Skin of body (tissue), 2 donors: Measurements from ENCODE around the gene CDC42EP3. TPM values are rescaled to one million over a fixed set of nuclear protein-coding genes. Genes with fewer than 3 reads are reported as not detected.

ENCODE experiments used
- DNase-seq: peaks from one replicate; lab custom pipeline; 2025; lab: John Stamatoyannopoulos, UW
- total RNA-seq: library from RNA; depleted of rRNA; stranded (reverse); fragments of >200 nt; gene quantifications from one replicate; pipeline ENCODE4 v1.2.3, GENCODE V29; 2014

CDC42EP3 gene
- total RNA-seq, 1 donor from 2014 or later, result 12.2 TPM

DNA sequence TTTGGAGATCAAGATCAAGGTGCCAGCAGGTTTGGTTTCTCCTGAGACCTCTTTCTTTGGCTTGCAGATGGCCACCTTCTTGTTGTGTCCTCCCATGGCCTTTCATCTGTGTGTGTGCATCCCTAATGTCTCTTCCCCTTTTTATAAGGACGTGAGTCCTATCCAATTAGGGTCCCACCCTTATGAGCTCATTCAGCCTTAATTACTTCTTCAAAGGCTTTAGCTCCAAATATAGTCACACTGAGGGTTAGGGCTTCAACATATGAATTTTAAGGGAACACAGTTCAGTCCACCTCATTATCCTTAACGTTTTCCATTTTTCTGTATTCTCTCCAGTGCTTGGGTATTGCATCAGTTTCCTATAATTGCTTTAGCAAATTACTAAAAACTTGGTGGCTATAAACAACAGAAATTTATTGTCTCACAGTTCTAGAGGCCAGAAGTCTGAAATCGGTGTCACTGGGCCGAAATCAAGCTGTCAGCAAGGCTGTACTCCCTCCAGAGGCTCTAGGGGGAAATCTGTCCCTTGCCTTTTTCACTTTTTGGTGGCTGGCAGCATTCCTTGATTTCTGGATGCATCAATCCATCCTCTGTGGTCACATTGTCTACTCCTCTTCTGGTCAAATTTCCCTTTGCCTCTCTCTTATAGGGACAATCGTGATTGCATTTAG, 34.1 kb downstream of the CDC42EP3 start:
- no peak for DNase-seq

DNA sequence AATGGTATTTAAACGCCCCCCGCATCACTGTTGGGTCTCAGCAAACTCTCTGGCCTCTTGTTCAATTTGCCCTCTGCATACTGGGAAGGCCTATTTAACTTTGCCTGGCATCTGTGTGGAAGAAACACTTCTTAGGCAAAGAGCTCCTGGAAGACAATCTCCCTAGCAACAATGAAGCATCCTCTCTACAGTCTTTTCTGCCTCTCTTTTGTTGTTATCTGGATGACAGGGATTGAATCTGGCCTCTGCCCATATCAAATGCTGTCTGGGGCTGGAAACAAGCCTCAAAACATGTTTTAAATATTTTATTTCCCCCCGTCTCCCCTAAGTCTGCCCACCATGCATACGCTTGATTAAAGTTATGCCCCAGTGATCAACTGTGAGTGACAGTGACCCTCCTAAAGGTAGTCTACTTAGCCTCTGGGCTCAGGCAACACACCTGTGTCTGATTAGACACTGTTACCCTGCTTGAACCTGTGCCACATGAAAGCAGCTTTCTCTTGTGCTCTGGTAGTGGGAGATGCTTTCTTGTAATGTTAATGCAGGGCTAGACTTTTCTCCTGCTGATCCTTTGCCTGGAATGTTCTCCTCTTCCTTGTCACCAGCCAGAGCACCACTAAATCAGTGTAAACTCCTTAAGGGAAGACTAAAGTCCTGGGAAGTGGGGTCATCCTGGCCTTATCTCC, 34.9 kb downstream of the CDC42EP3 start:
- DNase-seq, result no peak

DNA sequence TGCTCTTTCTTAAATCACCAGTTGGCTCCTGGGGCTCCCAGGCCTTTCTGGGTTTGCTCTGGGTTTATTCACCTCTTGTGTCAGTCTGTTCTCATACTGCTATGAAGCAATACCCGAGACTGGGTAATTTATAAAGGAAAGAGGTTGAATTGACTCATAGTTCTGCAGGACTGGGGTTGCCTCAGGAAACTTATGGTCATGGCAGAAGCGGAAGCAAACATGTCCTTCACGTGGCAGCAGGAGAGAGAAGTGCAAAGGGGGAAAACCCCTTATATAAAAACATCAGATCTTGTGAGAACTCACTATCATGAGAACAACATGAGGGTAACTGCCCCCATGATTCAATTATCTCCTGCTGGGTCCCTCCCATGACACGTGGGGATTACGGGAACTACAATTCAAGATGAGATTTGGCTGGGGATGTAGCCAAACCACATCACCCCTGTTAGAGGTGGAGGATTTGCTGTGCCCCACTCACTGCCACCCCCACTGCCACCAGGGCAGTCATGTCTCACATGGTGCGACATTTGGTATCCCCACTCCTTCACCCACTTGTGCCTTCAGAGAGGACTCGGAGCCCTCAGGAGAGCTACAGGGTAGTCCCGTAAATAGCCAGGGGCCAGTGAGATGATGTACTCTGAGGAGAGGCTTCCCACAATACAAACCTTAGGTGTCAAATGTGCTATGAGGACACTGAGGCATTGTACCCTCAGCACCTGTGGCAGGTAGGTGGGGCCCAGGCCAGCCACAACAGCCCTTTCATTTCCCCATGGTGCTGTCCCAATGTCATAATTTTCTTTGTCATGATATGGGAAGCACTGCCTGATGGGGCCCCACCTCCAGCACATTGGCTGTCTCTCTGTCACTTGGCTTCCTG, 35.7 kb downstream of the CDC42EP3 start:
- no peak for DNase-seq

DNA sequence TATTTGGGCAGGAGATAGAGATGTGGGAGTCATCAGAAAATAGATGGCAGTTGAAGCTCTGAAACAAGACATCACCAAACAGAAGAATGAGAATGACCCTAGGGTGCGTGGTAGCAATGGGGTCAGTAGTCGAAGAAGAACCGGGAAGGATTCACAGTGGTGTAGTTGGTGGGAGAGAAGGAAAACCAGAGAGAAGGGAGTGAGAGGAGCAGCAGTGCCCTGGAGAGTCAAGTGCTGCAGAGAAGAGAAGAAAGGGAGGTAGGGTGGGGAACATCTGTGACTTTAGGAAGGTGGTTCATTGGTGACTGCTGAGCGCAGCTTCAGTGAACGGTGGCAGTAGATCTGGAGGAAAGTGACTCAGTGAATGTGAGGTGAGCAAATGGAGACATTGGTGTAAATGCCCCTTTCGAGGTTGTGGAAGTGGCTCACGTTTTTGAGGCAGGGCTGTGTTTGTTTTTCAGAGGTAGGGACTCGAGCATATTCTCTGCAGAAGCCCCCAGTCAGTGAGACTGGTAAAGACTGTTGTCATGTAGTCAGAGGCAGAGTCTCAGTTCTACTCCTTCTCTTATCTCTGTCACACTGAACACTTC, 36.4 kb downstream of the CDC42EP3 start:
- no peak for DNase-seq

DNA sequence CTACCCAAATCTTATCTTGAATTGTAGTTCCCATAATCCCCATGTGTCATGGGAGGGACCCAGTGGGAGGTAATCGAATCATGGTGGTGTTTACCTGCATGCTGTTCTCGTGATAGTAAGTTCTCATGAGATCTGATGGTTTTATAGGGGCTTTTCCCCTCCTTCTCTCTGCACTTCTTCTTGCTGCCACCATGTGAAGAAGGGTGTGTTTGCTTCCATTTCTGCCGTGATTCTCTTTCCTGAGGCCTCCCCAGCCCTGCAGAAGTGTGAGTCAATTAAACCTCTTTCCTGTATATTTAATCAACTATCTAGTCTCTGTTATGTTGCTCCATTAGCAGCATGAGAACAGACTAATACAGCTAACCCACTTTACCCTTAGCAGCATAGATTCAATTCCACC, 37.6 kb downstream of the CDC42EP3 start:
- no peak for DNase-seq

DNA sequence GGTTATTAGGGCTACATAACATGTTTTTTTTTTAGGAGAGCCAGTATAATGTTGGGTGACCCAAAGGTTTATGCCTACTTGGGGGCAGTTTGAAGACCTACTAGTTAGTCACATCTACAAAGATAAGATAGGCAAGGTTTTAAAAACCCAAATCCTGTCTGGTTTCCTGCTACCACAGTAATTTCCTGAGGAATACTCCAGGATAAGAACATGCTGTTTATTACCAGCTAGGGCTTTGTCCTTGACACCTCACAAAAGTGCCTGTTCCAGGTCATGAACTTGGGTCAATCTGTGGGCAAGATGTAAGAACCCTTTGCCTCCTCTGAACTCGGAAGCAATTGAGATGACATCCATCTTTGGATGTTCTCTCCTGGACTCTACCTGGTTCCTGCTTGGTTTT, 38.2 kb downstream of the CDC42EP3 start:
- DNase-seq, result no peak

DNA sequence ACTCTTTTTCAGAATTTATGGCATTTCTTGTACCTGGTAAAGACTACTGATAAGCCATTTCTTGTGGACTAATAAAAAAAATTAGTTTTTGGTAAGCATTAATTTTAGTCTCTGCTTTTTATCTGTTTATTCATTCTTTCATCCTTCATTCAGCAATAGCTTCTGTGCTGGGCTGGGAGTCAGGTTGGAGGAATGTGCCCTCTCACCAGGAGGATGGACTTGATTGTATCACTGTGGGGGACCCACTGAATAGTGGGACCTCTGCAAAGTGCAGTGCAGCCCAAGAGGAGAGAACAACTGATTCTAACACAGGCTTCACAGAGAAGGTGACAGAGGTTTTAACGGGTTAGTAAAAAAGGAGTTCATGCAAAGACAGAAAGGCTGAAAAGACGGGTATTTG, 39.1 kb downstream of the CDC42EP3 start:
- DNase-seq, result no peak

DNA sequence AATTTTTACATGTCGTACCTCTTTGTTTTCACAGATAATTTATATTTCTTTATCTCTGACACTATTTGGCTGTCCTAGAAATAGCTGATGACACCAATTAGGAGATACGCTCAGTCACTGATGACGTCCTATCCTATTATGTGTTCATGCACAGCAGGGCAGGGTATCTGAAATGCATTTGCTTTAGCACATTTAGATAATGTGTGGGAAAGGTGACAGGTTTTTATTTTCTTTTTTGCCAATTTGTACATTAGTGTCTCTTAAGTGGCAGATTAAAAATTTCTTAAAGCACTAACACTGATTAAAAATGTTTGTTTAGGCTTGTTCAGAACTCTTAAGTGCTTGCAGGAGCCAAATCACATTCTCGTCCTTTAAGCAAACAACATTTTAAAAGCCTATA, 39.7 kb downstream of the CDC42EP3 start:
- no peak for DNase-seq

DNA sequence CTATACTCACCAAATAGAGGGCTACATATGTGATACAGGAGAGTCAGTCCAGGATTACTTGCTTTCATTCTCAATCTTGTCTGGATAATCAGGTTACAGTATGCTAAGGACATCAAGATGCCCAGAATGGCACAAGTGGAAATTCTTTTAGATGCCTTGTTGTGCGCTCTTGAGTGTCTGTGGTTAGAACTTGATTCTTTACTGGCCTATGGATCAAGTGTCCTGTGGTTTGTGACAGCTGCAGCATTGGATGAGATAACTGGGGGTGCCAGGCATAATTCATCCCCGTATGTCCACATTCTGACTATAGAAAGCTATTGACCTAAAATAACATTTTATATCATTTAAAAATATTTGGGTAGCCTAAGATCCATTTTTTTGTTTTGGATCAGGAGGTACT, 40.1 kb downstream of the CDC42EP3 start:
- no peak for DNase-seq

DNA sequence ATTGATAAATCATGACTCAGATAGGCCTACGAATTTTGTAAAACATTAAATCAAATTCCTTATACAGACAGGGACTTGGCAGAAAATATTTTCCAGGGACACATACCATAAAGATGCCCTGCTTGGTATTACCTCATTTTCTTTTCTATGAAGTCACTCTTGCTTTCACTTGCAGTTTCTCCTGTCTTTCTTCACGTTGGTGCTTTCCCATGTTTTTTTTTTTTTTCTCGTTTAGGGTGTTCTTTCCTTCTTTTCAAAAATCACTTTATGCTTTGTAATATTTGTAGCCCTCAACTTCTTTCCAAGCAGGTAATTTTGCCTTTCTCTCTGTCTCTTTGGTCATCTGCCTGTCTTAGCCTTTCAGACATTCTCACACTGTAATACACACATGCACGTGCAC, 40.7 kb downstream of the CDC42EP3 start:
- no peak for DNase-seq

DNA sequence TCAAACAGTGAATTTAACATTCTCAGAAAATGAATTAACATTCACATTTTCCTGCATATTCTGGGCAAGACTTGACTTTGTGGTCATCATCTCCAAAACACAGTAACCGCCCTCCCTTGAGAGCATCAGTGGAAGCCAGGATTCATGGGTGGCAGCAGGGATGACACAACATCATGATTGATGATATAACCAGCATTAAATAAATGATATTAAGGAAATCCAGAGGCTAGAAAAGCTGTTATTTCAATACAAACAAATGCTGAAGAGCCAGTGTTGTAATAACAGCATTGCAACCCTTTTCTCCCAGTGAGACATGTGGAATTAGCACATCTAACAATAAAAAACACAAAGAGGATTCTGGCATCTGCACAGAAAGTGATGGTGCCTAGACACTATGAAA, 41.1 kb downstream of the CDC42EP3 start:
- DNase-seq, result no peak

DNA sequence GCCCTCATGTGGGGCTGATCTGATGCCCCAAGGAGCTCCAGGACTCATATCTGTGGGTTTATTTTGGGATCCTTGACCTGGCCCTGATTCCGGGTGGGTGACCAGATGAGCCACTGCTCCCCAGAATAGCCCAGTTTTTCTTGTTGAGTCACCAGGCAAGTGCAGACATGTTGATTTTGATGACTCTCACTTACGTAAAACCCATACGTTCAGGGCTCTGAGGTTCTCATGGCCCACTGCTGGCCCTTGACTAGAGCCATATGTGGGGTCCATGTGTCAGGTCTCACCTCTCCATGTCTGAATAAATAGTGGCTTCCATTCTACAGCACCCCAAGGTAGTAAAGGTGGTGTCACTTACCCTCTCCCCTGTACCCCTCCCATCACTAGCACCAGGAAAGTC, 41.9 kb downstream of the CDC42EP3 start:
- DNase-seq, result no peak

DNA sequence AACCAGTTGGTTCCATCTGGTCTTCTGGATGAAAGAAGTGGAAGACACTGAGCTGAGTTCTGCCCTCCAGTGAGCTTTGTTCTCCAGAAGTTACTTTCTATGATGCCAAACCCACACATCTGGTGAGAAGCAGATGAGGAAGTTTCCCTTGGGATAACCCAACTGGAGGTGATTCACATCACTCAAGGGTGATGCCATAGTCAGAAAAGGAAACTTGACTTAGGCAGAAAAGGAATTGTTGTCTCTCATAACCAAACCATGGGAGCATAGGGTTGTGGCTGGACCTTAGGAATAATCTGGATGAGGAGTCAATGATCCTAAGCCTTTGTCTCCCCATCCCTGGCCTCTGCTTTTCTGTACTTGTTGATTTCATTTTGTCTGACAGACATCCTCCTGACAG, 43.7 kb downstream of the CDC42EP3 start:
- no peak for DNase-seq

DNA sequence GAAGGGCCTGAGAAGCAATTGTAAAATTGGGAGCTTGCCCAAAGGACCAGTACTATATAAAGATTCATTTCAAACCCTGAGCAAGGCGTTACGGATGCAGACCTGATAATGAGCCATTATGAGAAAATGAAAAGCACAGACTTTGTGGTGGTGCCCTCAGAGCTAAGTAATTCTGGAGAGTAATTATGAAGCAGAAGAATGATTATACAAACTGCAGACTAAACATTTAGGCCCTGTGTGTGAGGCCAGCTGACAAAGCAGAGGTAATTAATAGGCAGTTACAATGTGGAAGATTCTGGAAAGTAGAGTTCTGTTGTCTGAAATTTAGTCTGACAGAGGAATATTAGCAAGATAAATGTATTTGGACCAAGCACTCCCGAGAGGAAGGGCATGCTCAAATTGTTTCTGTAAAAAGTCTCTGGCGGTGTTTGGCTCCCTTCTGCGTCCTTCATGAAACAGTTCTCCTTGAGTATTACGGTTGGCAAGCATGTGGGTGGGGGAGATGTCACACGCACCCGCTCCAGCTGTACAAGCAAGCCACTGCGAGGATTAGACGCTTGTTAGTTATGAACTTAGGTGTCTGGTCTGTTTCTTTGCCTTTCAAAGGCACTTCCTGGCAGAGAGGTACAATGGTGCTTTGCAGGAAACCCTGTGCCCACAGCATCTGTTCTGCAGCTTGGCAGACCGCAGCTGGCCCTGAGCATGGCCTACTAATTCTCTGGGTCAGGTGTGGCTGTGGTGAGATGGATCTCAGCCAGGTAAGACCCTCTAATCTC, 45.5 kb downstream of the CDC42EP3 start:
- no peak for DNase-seq

DNA sequence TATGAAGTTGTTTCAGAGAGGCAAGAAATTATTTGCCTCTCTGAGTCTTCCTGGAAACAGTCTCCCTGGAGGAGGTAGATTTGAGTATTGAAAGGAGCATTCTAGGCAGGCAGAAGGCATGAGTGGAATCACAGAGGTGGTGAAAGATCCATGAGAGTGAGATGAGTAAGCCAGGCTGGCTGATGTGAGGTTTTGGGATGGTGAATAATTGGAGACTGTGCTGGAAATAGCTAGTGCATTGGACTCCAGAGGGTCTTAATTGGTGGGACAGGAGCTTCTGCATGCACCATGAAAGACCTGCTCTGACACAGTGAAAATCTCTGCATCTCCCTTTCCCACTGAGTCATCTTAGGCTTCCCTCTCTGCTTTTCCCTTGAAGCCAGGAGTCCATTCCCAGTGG, 46.3 kb downstream of the CDC42EP3 start:
- no peak for DNase-seq

DNA sequence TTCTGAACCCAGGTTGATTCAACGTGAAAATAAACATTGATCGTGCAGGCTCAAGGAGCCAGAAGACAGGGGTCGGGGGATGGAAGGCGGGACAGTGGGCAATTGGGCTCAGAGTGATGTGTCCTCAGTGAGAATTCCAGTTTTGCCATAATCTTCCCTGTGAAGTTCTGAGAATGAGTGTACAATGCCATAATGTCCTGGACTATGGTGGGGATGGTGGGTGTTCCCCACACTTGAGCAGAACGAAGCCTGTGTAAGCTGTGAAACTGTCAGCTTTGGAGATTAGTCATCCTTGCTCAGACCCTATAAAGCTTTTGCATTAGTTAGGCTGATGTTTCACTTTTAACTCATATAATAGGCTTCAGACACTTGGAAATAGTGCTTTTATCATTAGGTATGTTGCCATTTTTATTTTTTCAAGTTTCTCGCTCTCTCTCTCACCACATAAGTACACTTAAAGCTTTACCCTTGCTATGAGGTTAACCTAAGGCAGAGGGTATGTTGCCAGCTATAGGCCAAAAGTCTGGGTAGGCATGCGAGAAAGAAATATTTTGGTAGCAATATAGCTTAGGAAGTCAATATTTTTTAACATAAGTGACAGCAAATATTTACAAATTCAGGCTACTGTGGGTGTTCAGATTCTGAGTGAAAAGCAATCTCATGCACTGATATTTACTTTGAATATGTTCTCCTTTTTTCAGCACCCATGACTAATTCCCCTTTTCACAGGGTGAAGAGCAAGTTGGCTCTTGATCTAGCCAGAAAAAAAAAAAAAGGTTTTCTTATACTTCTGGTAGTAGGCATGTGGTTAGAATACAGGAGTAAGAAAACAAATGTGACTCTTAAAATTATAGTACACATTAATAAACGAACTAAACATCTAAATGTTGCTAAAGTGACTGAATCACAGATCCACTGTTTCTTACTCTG, 47.2 kb downstream of the CDC42EP3 start:
- no peak for DNase-seq

DNA sequence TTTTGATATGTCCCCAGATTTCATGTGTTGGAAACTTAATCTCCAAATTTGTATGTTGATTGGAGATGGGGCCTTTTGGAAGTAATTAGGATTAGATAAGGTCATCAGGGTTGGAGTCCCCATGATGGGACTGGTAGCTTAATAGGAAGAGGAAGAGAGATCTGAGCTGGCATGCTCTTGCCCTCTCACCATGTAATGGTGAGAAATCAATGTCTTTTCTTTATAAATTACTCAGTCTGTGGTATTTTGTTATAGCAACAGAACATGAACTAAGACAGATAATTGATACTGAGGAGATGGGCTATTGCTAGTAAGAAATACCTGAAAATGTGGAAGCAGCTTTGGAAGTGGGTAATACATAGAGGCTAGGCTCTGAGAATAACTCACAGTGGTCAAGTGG, 48.0 kb downstream of the CDC42EP3 start:
- no peak for DNase-seq

DNA sequence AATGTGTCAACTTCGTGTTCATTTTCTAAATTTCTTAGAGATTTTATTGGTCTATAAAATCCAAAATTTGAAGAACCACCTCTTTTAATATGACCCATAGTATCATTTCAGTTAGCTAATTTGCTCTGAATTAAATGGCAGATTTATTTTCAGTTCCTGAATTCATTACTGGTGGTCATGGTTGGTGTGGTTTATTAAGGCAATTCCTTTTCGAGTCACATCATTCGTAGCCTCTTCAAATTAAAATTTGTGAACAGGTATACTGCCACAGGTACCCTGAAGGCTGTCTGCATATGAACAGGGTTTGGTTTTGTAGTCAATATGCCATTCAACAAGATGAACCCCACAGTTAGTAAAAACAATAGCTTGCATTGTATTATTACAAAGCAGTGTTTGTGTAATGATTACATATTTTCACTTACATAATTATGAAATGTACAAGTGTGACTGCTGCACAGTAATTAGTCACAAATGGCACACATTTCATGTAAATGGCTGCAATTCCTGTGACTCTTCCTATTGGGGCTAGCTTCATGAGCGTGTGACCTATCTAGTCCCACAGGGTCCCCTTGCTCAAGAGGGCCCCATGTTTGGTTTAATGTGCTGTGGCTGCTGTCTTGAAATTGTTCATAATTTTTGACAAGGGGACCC, 48.9 kb downstream of the CDC42EP3 start:
- DNase-seq, result no peak

DNA sequence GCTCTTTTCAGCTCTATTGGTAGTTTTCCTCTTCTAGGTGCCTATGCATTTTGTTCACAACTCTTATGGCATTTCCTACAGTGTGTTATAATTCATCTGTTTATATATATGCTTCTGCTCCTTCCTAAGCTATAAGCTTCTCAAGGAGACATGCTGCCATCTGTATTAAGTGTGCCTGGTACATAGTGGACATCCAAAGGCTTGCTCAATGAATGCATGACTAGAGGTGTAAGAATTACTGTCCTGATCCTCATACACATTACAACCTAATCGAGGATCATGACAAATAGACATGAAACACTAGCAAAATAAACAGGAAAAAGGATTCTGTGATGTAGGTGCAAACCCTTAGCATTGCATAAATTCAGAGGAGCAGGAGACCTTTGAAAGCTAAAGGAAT, 50.2 kb downstream of the CDC42EP3 start:
- no peak for DNase-seq

DNA sequence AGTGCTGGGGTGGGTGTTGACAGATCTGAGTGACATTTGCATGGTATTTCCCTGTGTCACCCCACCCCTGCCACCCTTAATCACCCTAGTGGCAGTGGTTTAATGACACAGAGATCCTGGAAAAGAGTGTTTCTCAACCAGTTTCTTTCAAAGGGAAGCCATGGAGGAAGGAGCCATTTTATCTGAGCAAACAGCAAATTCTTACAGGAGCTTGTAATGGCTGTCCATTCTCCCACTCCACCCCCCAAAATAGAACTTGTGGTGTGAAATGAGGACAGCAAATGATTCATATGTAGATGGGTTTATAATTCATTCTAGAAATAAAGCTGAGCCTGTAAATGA, 51.5 kb downstream of the CDC42EP3 start:
- no peak for DNase-seq
